MV-4-11 (cell line): ENCODE results near the gene TMEM121.

Source experiments
- DNase-seq: peaks from one replicate; lab custom pipeline; 2025; lab: John Stamatoyannopoulos, UW

TMEM121 gene

DNA sequence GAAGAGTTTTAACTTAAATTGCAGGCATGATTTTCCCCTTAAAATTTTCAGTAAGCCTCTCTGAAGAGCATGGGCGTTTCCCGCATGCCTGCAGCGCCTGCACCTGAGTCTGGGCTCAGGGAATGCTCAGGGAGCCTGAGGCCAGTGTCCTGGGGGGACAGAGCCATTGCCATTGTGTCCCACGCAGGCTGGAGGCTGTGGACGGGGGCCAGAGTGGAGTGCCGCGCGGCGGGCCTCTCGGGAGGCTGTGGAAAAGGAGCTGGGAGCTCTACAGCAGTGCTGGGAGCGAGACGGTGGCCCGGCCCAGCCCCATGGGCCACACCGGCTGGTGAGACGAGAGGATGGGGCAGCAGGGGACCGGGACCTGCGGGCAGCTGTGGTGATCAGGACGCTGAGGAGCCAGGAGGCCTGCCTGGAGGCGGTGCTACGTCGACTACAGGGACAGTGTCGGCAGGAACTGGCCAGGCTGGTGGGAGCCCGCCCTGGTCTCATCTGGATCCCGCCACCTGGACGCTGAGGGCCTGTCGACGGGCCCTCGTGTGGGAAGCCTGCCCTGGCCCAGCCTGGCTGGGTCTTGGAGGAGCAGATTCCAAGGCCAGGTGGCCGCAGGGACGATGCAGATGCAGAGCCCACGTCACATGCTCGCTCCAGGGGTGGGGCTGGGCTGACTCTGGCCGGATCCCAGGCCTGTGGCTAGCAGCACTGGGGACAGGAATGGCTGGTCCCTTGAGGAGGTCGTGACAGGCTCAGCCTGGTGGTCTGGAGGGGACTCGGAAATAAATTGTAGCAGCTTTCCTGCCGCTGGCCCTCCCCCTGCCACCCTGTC lies 27.7 kb upstream of the TMEM121 start:
- no peak for DNase-seq

DNA sequence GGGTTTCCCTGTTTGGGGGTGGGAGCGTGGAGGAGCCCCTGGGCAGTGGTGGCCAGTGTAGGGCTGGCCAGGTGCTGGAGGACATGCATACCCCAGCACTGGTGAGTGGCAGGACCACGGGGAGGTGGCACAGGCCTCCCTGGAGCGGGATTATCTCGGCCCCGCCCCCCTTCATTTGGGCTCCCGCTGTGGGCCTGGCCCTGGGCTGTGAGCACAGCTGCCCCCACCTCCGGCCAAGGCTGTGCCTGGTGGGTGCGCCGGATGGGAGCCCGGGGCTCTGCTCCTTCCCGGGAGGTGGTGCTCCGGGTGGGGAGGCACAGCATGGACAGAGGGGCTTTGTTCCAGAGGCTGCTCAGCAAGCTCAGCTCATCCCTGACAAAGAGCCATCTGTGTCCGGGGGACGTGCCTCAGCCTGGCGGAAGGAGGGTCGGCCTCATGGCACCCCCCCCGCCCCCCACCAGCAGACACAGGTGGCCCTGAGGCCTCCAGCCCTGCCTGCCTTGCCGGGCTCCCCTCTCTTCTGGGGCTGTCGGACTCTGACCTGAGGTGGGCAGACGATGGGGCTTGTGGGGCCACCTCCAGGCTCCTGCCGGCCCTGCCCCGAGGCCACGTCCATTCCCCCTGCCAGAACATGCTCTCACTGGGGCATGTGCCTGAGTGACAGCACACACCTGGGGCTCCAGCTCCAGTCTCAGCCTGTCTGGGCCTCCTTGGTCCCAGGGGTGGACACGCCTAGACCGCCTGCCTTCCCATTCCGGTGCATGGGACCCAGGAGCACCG lies 26.9 kb upstream of the TMEM121 start:
- no peak for DNase-seq

DNA sequence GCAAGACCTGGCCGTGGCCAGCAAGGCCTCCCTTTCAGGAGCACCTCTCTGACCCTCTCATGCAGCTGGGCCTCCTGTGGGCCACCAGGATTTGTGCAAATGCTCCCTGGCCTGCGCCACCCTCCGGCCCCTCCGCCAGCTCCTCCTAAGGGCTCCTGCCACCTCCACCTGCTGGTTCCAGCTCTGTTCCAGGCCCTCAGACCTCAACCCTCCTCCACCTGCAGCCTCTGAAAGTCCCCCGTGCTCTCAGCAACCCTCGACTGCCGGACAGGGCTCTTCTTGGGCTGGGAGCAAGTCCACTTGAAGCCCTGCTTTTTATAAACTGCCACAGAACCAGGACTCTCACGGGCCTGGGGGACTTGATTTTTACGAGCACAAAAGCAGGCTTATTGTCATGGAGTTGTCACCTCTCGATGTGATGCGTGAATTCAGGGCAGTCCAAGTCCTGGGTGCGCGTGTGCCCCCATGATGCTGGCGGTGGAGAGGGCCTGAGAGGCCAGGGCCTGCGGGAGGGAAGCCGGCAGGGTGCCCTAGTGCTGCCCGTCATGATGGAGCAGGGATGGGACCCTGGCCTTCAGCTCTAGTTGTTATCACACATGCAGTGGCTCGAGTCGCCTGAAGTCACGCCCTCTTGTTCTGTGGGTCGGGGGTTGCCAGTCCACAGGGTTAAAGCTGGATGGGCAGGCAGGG lies 26.2 kb upstream of the TMEM121 start:
- no peak for DNase-seq

DNA sequence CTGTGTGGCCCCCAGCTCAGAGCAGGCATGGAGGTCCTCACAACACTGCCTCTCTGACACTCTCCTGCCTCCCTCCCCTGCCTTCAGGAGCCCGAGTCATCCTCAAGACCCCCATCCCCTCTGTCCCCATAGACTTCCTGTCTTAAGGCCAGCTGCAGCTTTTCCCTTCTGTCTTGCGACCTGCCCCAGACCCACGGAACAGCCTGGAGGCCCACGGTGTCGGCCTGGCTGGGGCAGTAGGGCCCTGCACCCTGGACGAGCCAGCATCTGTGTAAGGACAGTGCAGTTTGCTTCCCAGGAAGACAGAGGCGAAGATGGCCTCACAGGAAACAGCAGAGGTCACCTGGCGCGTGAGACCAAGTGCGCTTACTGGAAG lies 25.7 kb upstream of the TMEM121 start:
- DNase-seq = no peak

DNA sequence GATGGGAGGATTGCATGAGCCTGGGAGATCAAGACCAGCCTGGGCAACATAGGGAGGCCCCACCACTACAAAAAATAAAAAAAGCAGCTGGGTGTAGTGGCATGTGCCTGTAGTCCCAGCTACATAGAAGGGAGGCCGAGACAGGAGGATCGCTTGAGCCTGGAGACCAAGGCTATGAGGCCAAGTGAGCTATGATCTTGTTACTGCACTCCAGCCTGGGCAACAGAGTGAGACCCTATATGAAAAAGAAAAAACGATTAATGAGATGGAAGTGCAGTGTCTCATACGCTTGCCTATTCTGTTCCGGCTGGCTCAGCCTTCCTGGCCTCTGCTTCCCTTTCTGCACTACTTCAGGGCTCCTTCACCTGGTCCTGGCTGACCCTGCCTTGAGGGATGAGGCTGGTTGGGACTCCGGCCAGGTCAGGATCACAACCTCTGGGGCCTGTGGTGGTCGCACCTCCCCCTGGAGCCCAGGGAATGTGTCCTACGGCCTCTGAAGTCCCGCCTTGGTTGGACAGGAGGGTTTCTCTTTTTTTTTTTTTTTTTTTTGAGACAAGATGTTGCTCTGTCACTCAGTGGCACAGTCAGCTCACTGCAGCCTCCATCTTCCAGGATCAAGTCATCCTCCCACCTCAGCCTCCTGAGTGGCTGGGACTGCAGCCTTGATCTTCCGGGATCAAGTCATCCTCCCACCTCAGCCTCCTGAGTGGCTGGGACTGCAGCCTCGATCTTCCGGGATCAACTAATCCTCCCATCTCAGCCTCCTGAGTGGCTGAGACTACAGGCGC lies 24.7 kb upstream of the TMEM121 start:
- DNase-seq = no peak

DNA sequence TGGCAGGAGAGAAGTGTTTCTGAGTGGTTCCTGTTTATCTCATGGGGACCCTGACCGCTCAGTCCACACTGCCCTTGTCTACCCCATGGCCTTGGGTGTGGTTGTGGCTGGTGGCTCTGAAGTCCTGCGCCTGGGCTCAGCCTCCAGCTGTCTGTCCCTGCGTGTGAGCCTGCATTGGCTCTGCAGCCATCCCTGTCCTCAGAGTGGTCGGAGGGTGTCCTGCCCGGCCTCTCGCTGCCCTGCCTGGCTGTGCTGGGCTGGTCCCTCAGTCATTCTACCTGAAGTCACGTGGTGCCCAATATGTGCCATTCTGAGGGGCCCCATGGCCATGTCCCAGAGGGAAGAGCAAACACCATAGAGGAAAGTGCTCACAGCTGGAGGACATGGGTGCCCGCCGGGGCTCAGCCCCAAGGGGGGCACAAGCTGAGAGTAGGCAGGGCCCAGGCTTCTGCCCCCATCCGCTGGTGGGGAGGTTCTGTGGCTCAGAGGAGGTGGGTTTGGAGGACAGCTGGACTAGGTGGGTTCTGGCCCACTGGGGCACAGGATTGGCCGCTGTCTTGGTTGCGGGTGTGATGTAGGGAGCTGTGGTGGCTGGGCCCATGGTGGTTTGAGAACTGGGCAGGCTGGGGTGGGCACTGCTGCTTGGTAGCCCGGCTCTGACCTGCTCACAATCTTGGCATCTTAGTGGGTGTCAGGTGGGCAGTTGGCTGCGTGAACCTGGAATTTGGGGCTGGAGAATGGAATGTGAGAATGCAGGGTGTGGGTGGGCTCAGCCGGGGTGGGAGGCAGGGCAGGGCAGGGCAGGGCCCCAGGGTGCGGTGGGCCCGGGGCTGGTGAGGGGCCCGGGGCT lies 23.7 kb upstream of the TMEM121 start:
- DNase-seq = no peak

DNA sequence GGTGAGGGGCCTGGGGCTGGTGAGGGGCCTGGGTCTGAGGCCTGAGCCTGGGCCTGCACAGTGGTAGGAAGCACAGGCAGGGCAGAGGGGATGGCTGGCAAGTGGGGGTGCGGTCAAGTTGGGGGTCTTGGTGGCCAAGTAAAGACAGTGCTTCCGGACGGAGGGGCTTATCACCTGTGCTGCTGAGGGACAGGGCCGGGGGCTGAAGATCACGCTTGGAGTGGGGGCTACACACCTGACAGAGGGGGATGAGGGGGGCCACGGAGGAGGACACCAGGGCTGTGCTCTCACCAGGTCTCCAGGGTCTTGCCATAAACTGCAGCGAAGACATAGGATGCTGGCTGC lies 23.1 kb upstream of the TMEM121 start:
- no peak for DNase-seq

DNA sequence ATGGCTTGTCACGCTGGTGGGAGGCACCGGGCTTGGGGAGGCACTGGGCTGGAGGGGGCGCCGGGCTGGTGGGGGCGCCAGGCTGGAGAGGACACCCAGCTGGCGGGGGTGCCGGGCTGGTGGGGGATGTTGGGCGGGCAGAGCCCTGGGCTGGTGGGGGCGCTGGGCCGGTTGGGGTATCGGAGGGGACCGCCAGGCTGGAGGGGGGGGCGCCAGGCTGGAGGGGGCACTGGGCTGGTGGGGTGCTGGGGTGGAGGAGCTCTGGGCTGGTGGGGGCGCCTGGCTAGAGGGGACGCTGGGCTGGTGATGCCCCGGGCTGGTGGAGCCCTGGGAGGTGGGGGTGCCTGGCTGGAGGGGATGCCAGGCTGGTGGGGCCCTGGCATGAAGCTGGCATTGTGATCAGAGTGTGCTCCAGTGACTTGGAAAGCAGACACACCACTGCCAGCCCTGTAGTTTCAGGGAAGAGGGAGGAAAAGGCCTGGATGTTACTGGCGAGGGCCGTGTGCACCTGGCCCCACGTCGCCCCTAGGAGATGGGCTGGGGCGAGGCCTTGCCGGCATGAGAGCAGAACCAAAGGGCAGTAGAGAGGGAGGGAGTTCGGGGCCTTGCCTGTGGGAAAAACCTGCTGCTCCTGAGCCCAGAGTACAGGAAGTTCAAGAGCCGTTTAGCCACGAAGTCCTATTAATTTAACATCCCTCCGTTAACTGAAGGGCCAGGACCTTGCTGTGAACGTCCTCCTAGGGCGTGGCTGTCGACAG lies 22.3 kb upstream of the TMEM121 start:
- DNase-seq = no peak

DNA sequence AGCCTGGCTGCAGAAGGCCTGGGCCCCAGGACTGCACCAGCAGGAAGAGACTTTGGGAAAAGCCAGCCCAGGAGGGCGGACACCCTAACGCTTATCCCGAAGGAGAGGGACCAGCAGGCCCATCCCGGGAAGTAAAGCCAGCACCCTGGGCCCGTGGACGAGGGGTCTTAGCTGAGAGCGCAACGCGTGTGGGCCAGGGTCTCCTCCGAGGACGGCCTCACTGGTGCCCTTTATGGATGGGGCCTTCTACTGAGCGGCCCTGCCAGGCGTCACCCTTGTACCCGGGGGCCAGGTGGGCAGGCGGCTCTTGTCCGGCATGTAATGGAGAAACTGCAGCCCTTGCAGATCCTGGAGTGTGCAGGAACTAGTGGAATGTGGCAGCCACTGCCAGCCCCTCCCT lies 21.3 kb upstream of the TMEM121 start:
- no peak for DNase-seq

DNA sequence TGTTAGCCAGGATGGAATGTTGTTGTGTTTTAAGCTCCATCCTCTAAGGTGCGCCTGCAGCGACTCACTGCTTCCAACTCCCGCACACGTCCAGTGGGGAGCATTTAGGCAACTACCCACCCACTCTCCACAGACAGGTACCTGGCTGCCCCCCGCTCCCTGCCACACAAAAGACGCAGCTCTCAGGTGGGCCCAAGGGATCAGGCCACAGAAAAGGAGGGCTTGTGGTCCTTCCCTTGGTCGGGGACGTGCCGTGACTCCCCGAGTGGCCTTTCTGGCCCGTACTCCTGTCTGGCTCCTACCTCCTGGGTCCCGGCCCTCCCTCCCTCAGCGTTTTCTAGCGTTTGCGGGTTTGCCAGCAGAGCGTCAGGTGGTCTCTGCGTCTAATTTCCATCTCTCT lies 19.1 kb upstream of the TMEM121 start:
- DNase-seq = no peak

DNA sequence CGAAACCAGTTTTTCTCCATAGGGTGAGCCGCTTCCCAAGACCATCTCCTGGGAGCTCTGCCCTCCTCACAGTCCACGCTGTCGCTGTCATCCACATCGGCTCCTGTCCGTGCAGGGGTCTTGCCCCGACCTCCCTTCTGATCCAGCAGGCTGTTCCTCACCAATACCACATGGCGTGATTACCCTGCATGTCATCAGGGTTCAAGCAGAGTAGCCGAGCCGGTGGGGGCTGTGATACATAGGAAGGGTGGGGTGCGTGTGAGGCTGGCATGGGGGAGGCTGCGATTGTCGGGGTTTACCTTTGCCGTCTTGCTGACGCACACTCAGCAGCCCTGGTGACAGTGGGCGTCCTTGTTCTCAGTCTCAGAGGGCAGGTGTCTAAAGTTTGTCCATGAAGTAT lies 18.3 kb upstream of the TMEM121 start:
- DNase-seq = no peak

DNA sequence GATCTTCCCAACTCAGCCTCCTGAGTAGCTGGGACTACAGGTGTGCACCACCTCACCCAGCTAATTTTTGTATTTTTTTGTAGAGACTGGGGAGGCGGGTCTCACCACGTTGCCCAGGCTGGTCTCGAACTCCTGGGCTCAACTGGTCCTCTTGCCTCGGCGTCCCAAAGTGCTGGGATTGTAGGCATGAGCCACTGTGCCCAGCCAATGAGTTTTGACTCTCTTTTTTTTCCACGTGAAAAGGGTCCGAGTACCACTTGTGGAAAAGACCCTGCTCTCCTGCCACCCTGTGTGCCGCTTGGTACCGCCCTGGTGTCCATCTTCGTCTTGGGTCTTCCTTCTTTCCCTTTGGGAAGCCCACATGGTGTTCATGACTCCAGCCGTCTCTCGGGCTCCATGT lies 17.8 kb upstream of the TMEM121 start:
- no peak for DNase-seq

DNA sequence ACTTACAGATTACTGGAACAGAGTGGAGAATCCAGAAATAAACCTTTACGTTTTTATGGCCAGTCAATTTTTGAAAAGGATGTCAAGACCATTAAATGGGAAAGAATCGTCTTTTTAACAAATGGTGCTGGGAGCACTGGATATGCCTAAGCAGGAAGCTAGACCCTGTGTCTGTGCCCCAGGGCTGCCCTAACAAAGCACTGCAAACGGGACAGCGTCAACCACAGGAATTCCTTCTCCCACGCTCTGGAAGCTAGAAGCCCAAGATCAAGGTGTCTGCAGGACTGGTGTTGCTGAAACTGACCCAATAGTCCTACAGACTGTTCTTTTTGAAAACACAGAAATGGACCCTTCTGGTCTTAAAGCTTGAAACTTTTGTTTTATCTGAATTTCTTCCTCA lies 9.3 kb upstream of the TMEM121 start:
- no peak for DNase-seq

DNA sequence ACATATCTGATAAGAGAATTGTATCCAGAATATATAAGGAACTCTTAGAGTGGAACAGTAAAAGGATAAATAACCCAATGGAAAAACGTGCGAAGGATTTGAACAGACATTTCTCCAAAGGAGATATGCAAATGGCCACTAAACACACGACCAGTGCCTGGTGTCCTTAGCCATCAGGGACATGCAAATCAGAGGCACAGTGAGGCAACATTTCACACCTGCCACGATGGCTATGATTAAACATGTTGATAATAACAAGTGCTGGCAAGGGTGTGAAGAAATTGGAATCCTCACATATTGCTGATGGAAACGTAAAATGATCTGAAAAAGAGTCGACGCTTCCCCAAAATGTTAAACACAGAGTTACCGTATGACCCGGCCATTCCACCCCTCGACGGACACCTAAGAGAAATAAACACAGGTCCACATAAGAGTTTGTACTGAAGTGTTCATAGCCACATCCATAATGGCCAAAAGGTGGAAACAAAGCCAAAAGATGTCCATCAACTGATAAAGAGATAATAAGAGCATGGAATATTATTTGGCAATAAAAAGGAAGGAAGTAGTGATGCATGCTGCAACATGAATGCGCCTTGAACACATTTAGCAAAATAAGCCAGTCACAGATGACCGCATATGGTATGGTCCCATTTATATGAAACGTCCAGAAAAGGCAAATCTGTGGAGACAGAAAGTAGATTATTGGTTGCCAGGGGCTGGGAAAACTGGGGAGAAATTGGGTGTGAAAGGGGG lies 6.3 kb upstream of the TMEM121 start:
- no peak for DNase-seq

DNA sequence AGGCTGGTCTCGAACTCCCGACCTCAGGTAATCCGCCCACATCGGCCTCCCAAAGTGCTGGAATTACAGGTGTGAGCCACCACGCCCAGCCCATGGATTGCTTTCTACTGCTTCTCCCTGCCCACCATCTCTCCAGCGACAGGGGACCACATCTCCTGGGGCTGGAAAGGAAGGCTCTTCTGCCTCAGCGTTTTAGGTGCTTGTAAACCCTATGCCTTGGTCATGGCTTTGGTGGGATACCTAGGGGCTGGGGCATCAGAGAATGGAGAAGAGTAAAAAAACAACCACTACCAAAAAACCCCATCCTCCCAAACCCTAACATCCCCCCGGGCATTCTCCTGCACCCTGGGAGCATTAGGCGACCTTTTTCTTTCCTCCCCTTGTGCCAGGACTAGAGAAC lies 1.1 kb upstream of the TMEM121 start:
- DNase-seq = no peak

DNA sequence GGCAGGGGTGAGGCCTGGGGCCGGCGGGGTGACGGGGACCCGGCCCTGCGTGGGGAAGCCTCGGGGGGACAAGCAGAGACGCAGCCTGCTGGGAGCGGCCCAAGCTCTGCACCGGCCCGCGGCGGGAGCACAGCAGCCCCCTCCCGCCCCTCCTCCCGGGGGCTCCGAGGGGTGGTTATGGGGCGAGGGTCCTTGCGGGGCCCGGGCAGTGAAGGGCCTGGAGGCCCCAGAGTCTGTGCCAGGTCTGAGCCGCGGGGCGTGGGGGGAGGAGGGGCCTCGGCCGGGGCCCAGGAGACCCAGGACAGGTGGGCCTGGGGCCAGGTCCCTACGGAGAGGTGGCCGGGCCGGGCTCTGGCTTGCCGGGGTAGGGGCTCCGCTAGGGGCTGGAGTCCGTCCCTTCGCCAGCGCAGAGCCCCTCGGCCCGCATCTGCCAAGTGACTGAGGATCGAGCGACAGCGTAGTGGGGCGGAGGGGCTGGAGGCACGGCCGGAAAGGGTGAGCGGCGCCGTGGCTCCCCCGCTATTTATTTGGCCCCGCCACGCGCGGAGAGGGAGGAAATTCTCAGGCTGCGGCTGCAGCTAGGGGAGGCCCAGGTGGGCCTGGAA lies 495 bp downstream of the TMEM121 start:
- DNase-seq = no peak

DNA sequence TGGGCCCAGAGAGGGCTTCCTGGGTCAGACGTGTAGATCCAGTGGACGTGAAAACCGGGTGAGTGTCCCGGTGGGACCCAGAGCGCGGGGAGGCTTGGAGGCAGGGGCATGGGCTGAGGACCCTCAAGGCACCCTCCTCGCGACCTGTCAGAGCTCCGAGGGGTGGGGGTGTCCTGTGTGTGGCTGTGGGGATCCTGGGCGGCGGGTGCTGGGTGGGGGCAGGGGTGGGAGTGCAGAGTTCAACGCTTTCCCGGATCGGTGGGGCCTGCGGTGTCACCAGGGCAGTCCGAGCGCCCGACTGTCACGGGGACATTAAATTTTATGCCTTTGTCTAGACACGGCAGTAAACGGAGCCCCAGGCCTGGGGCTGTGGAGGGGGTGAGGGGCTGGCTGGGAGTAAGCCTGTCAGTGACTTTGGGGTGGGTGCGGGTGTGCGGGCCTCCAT lies 1.0 kb downstream of the TMEM121 start:
- DNase-seq = no peak

DNA sequence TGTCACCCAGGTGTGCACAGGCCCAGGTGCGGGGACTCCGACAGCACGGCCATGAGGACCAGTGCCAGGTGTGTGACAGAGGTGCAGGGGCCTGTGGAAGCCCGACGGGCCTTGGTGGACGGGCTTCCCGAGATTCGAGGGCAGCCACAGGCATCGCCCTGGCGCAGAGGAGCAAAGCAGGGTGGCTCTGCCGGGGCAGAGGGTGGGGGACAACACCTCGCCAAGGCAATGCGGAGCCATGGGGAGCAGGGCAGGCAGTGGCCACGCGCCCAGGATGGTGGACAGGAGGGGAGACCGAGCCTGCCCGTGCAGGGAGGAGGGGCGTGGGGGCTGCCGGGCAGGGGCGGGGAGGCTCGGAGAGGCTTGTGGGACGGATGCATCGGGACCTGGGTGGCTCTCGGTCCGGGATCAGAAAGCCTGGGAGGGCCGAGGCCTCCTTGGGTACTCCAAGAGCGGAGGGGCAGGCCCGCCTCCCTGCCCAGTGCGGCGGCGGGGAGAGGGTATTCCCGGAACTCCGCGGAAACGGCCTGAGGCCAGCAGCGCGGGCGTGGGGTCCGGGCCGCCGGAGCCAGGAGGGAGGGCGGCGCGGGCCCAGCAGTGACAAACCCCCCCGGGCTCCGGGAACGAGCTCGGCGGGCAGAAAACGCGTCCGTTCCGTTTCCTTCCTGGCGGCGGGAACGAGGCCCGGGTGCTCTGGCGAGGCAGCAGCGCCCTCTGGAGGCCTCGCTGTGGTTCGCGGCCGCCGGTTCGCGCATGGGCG lies 1.6 kb downstream of the TMEM121 start:
- peak; percentile 50 for DNase-seq
